Fibroblast of lung (primary cell): ENCODE results near the gene CCDC33.

ENCODE experiments used
- CTCF ChIP-seq, 2 donors: IDR thresholded peaks in 1 of 2; conservative IDR thresholded peaks in 1 of 2; 1 replicate in 1 of 2; 2 replicates in 1 of 2; pipeline ENCODE4 v1.5.1; 2011 to 2012; ENCODE audit warnings: low read length in 2 of 2, control low read depth in 1 of 2, inconsistent platforms in 1 of 2, low read depth in 1 of 2, mild to moderate bottlenecking in 1 of 2
- EZH2 ChIP-seq: IDR thresholded peaks from 2 replicates; pipeline ENCODE4 v1.5.1; 2012; ENCODE audit warnings: low read length, control low read depth, mild to moderate bottlenecking; ENCODE audit errors: missing control alignments

- TF ChIP-seq CTCF (conservative IDR thresholded peaks at IDR 0.05 in 1 of 2, IDR thresholded peaks at IDR 0.05 in 1 of 2; ENCODE audit: low read depth in 1 of 2, low read length in 2 of 2) (no peak), EZH2 (no peak)
These were observed 29.0 kb downstream of the CCDC33 start for GRCh38 chr15:74265046-74265639.
